ENCODE results near the gene EVI5L. TPM values are rescaled to one million over a fixed set of nuclear protein-coding genes. Genes with fewer than 3 reads are reported as not detected.
"Not testable (repeated sequence)": the region's sequence is repeated elsewhere in the genome, so short reads cannot be mapped to it uniquely, and the experiment has no call there.

Gene EVI5L
- total RNA-seq, 1 experiment from 2014 or later, result 24.5 TPM

- DNase-seq (ENCODE audit: low spot score), result no peak
- in situ Hi-C loops (cut with HindIII; ENCODE audit: low sequenced_read_pairs), result no loop called here
Observed at GRCh38 chr19:7811989-7812388, 18.0 kb upstream of the EVI5L start.

- DNase-seq (ENCODE audit: low spot score), result no peak
- in situ Hi-C loops (cut with HindIII; ENCODE audit: low sequenced_read_pairs), result no loop called here
Observed at GRCh38 chr19:7815325-7815724, 14.7 kb upstream of the EVI5L start.

- in situ Hi-C loops (cut with HindIII; ENCODE audit: low sequenced_read_pairs); DNase-seq (ENCODE audit: low spot score): not testable (repeated sequence)
Observed at GRCh38 chr19:7816040-7816439, 14.0 kb upstream of the EVI5L start.

- DNase-seq (ENCODE audit: low spot score), result no peak
- in situ Hi-C loops (cut with HindIII; ENCODE audit: low sequenced_read_pairs), result no loop called here
Observed at GRCh38 chr19:7817801-7818200, 12.2 kb upstream of the EVI5L start.

- in situ Hi-C loops (cut with HindIII; ENCODE audit: low sequenced_read_pairs), result no loop called here
- no peak for DNase-seq (ENCODE audit: low spot score)
Observed at GRCh38 chr19:7818806-7819205, 11.2 kb upstream of the EVI5L start.

- no peak for DNase-seq (ENCODE audit: low spot score)
- in situ Hi-C loops (cut with HindIII; ENCODE audit: low sequenced_read_pairs), result no loop called here
Observed at GRCh38 chr19:7819337-7819736, 10.7 kb upstream of the EVI5L start.

- DNase-seq (ENCODE audit: low spot score), result no peak
- in situ Hi-C loops (cut with HindIII; ENCODE audit: low sequenced_read_pairs), result no loop called here
Observed at GRCh38 chr19:7820588-7820987, 9.4 kb upstream of the EVI5L start.

GRCh38 chr19:7822910-7823515 lies 7.0 kb upstream of the EVI5L start:
- no peak for DNase-seq (ENCODE audit: low spot score)
- in situ Hi-C loops (cut with HindIII; ENCODE audit: low sequenced_read_pairs), result no loop called here

GRCh38 chr19:7823686-7824301 lies 6.2 kb upstream of the EVI5L start:
- no peak for DNase-seq (ENCODE audit: low spot score)
- in situ Hi-C loops (cut with HindIII; ENCODE audit: low sequenced_read_pairs), result no loop called here

- no peak for DNase-seq (ENCODE audit: low spot score)
Observed at GRCh38 chr19:7829166-7829520, 875 bp upstream of the EVI5L start.

GRCh38 chr19:7830272-7830771 lies 304 bp downstream of the EVI5L start:
- in situ Hi-C loops (cut with HindIII; ENCODE audit: low sequenced_read_pairs), result no loop called here
- DNase-seq (ENCODE audit: low spot score), result no peak

More at GRCh38 chr19:7829166-7829520, 875 bp upstream of the EVI5L start:
- in situ Hi-C loops (cut with HindIII; ENCODE audit: low sequenced_read_pairs), result no loop called here

GRCh38 chr19:7830823-7831222 lies 805 bp downstream of the EVI5L start:
- in situ Hi-C loops (cut with HindIII; ENCODE audit: low sequenced_read_pairs), result no loop called here
- no peak for DNase-seq (ENCODE audit: low spot score)

GRCh38 chr19:7831452-7831851 lies 1.4 kb downstream of the EVI5L start:
- in situ Hi-C loops (cut with HindIII; ENCODE audit: low sequenced_read_pairs), result no loop called here
- peak; percentile 35 for DNase-seq (ENCODE audit: low spot score)

GRCh38 chr19:7832009-7832408 lies 2.0 kb downstream of the EVI5L start:
- DNase-seq (ENCODE audit: low spot score), result peak; percentile 44
- in situ Hi-C loops (cut with HindIII; ENCODE audit: low sequenced_read_pairs), result no loop called here

- no peak for DNase-seq (ENCODE audit: low spot score)
- in situ Hi-C loops (cut with HindIII; ENCODE audit: low sequenced_read_pairs), result no loop called here
Observed at GRCh38 chr19:7832781-7833180, 2.8 kb downstream of the EVI5L start.

- DNase-seq (ENCODE audit: low spot score), result peak; percentile 70
- in situ Hi-C loops (cut with HindIII; ENCODE audit: low sequenced_read_pairs), result no loop called here
Observed at GRCh38 chr19:7833225-7834099, 3.4 kb downstream of the EVI5L start.

- no peak for DNase-seq (ENCODE audit: low spot score)
- in situ Hi-C loops (cut with HindIII; ENCODE audit: low sequenced_read_pairs), result no loop called here
Observed at GRCh38 chr19:7839476-7839875, 9.5 kb downstream of the EVI5L start.

- in situ Hi-C loops (cut with HindIII; ENCODE audit: low sequenced_read_pairs), result no loop called here
- DNase-seq (ENCODE audit: low spot score), result no peak
Observed at GRCh38 chr19:7840629-7841028, 10.6 kb downstream of the EVI5L start.

- in situ Hi-C loops (cut with HindIII; ENCODE audit: low sequenced_read_pairs), result no loop called here
Observed at GRCh38 chr19:7841751-7842660, 12.0 kb downstream of the EVI5L start.

More at GRCh38 chr19:7841751-7842660, 12.0 kb downstream of the EVI5L start:
- no peak for DNase-seq (ENCODE audit: low spot score)
